Trophoblast cell (in vitro differentiated cells and primary cell): Measurements from ENCODE around the gene PGM2L1.

Experiments used
- DNase-seq, 2 donors: peaks; one replicate each; pipeline ENCODE4 v3.0.0-alpha.2; 2016
- H2AFZ ChIP-seq: 2 replicates; pipeline ENCODE4 v1.6.1; 2013; ENCODE audit warnings: low read length, moderate library complexity, mild to moderate bottlenecking; ENCODE audit not compliant: insufficient read depth, poor library complexity
- H2AK5ac ChIP-seq: 2 replicates; pipeline ENCODE4 v1.6.1; 2013; ENCODE audit warnings: mild to moderate bottlenecking, low read length
- H2BK120ac ChIP-seq: 2 replicates; pipeline ENCODE4 v1.6.1; 2013; ENCODE audit warnings: low read length, mild to moderate bottlenecking, moderate library complexity; ENCODE audit not compliant: insufficient read depth, poor library complexity
- H2BK12ac ChIP-seq: 2 replicates; pipeline ENCODE4 v1.6.1; 2013; ENCODE audit warnings: mild to moderate bottlenecking, low read length, moderate library complexity
- H2BK5ac ChIP-seq: 2 replicates; pipeline ENCODE4 v1.6.1; 2013; ENCODE audit warnings: low read length, low read depth, moderate library complexity, mild to moderate bottlenecking; ENCODE audit not compliant: poor library complexity
- H3K14ac ChIP-seq: 2 replicates; pipeline ENCODE4 v1.6.1; 2013; ENCODE audit warnings: mild to moderate bottlenecking, low read length
- H3K18ac ChIP-seq: 2 replicates; pipeline ENCODE4 v1.6.1; 2013; ENCODE audit warnings: mild to moderate bottlenecking, low read length
- H3K23ac ChIP-seq: 2 replicates; pipeline ENCODE4 v1.6.1; 2013; ENCODE audit warnings: low read length
- H3K27ac ChIP-seq: 2 replicates; pipeline ENCODE4 v1.5.1; 2013; ENCODE audit warnings: low read depth, mild to moderate bottlenecking, inconsistent platforms, low read length, moderate library complexity
- H3K27me3 ChIP-seq: 2 replicates; pipeline ENCODE4 v1.6.1; 2013; ENCODE audit warnings: inconsistent platforms, mild to moderate bottlenecking, low read length, moderate library complexity; ENCODE audit not compliant: insufficient read depth
- H3K36me3 ChIP-seq, 2 experiments: 1 replicate in 1 of 2; 2 replicates in 1 of 2; pipeline ENCODE4 v1.6.1; 2013; ENCODE audit warnings: low read length in 2 of 2, mild to moderate bottlenecking in 2 of 2, moderate library complexity in 1 of 2; ENCODE audit not compliant: insufficient read depth in 2 of 2, control insufficient read depth in 1 of 2
- H3K4ac ChIP-seq: 2 replicates; pipeline ENCODE4 v1.6.1; 2013; ENCODE audit warnings: low read depth, mild to moderate bottlenecking, low read length, moderate library complexity
- H3K4me1 ChIP-seq, 2 experiments: 1 replicate in 1 of 2; 2 replicates in 1 of 2; pipeline ENCODE4 v1.6.1; 2013; ENCODE audit warnings: low read length in 2 of 2, mild to moderate bottlenecking in 2 of 2, moderate library complexity in 1 of 2; ENCODE audit not compliant: insufficient read depth in 2 of 2, control insufficient read depth in 1 of 2
- H3K4me2 ChIP-seq: 2 replicates; pipeline ENCODE4 v1.6.1; 2013; ENCODE audit warnings: inconsistent platforms, mild to moderate bottlenecking, low read length, moderate library complexity
- H3K4me3 ChIP-seq: 2 replicates; pipeline ENCODE4 v1.5.1; 2013; ENCODE audit warnings: mild to moderate bottlenecking, low read depth, low read length, inconsistent platforms
- H3K79me1 ChIP-seq: one replicate; pipeline ENCODE4 v1.6.1; 2013; ENCODE audit warnings: low read length
- H3K79me2 ChIP-seq: 2 replicates; pipeline ENCODE4 v1.6.1; 2013; ENCODE audit warnings: low read length, mild to moderate bottlenecking; ENCODE audit not compliant: control insufficient read depth, insufficient read depth, poor library complexity
- H3K9ac ChIP-seq: 2 replicates; pipeline ENCODE4 v1.6.1; 2013; ENCODE audit warnings: mild to moderate bottlenecking, low read length
- H3K9me3 ChIP-seq: 2 replicates; pipeline ENCODE4 v1.6.1; 2013; ENCODE audit warnings: low read depth, mild to moderate bottlenecking, control low read depth, inconsistent platforms, low read length; ENCODE audit not compliant: insufficient read depth
- H4K12ac ChIP-seq: 2 replicates; pipeline ENCODE4 v1.6.1; 2013; ENCODE audit warnings: low read depth, mild to moderate bottlenecking, low read length, moderate library complexity
- H4K8ac ChIP-seq: 2 replicates; pipeline ENCODE4 v1.6.1; 2013; ENCODE audit warnings: low read depth, mild to moderate bottlenecking, low read length, moderate library complexity
- H4K91ac ChIP-seq: one replicate; pipeline ENCODE4 v1.6.1; 2013; ENCODE audit warnings: low read depth, mild to moderate bottlenecking, low read length, moderate library complexity
- WGBS: extraction: QIAGEN DNeasy Blood & Tissue Kit; methylation state at CpG from one replicate; pipeline ENCODE4 v1.1.7; 2013; ENCODE audit warnings: missing lambda C conversion rate; ENCODE audit not compliant: insufficient read length, insufficient coverage; ENCODE audit errors: extremely low coverage; 5-methylcytosine and 5-hydroxymethylcytosine counted together

Gene PGM2L1

GRCh38 chr11:74288161-74288560 is 110.1 kb downstream of the PGM2L1 start:
- Histone ChIP-seq H3K9ac (no peak overlapping the region), H3K4me1 (no peaks in the 10 kb centered on the region), H3K79me2 (no peaks in the 10 kb centered on the region), H3K23ac (no peak overlapping the region), H2BK120ac (no peak overlapping the region), H2AK5ac (no peak overlapping the region), H3K79me1 (no peaks in the 10 kb centered on the region), H3K4me2 (no peak overlapping the region), H4K12ac (no peak overlapping the region), H3K4ac (no peak overlapping the region), H4K8ac (no peak overlapping the region), H3K9me3 (no peaks in the 10 kb centered on the region), H2BK5ac (no peak overlapping the region), H3K36me3 (no peaks in the 10 kb centered on the region), H3K18ac (no peak overlapping the region), H4K91ac (no peak overlapping the region), H2BK12ac (no peak overlapping the region), H3K4me3 (no peak overlapping the region), H3K27ac (no peak overlapping the region), H3K14ac (no peak overlapping the region), H2AFZ (no peak overlapping the region), H3K27me3 (no peaks in the 10 kb centered on the region)
- no peak for DNase-seq
- no CpG with 5 or more reads among the region's 1 CpG for WGBS

- Histone ChIP-seq H2BK5ac (no peak overlapping the region), H3K79me2 (no peaks in the 10 kb centered on the region), H3K23ac (no peak overlapping the region), H3K18ac (no peak overlapping the region), H3K27ac (no peak overlapping the region), H3K4me1 (no peaks in the 10 kb centered on the region), H3K36me3 (no peaks in the 10 kb centered on the region), H3K4me2 (no peak overlapping the region), H3K14ac (no peak overlapping the region), H2BK120ac (no peak overlapping the region), H2AFZ (no peak overlapping the region), H3K27me3 (no peaks in the 10 kb centered on the region), H3K9me3 (no peaks in the 10 kb centered on the region), H3K9ac (no peak overlapping the region), H4K91ac (no peak overlapping the region), H4K12ac (no peak overlapping the region), H3K79me1 (no peaks in the 10 kb centered on the region), H3K4ac (no peak overlapping the region), H2BK12ac (no peak overlapping the region), H2AK5ac (no peak overlapping the region), H4K8ac (no peak overlapping the region), H3K4me3 (no peak overlapping the region)
- no CpG with 5 or more reads among the region's 2 CpGs for WGBS
- no peak for DNase-seq
Observed at GRCh38 chr11:74284466-74284865, 113.8 kb downstream of the PGM2L1 start.

- Histone ChIP-seq H3K9me3 (no peaks in the 10 kb centered on the region), H3K4me1 (peaks cover 3 to 4% of the 10 kb centered on the region in 2 experiments), H4K91ac (no peak overlapping the region), H2BK120ac (no peak overlapping the region), H4K12ac (no peak overlapping the region), H2AK5ac (no peak overlapping the region), H3K4me2 (no peak overlapping the region), H2BK12ac (no peak overlapping the region), H3K14ac (no peak overlapping the region), H3K18ac (no peak overlapping the region), H3K79me1 (no peaks in the 10 kb centered on the region), H2AFZ (no peak overlapping the region), H3K27ac (no peak overlapping the region), H3K23ac (no peak overlapping the region), H3K36me3 (no peaks in the 10 kb centered on the region), H3K9ac (no peak overlapping the region), H3K4me3 (no peak overlapping the region), H2BK5ac (no peak overlapping the region), H3K79me2 (no peaks in the 10 kb centered on the region), H4K8ac (no peak overlapping the region), H3K27me3 (no peaks in the 10 kb centered on the region), H3K4ac (no peak overlapping the region)
- WGBS = no CpG with 5 or more reads among the region's 3 CpGs
- no peak for DNase-seq
Observed at GRCh38 chr11:74283580-74284180, 114.6 kb downstream of the PGM2L1 start.

- Histone ChIP-seq H3K27me3 (no peaks in the 10 kb centered on the region), H3K18ac (no peak overlapping the region)
Observed at GRCh38 chr11:74282914-74283371, 115.3 kb downstream of the PGM2L1 start.

More at GRCh38 chr11:74282914-74283371, 115.3 kb downstream of the PGM2L1 start:
- no peak overlapping the region for H3K14ac ChIP-seq
- no peak overlapping the region for H3K4me2 ChIP-seq
- no peak overlapping the region for H3K4me3 ChIP-seq
- no peaks in the 10 kb centered on the region for H3K36me3 ChIP-seq
- DNase-seq = no peak
- H4K8ac ChIP-seq = no peak overlapping the region
- no peak overlapping the region for H2BK12ac ChIP-seq
- H4K91ac ChIP-seq = no peak overlapping the region
- no peak overlapping the region for H2BK120ac ChIP-seq
- H3K4me1 ChIP-seq = peaks cover 3 to 5% of the 10 kb centered on the region in 2 experiments
- H3K79me2 ChIP-seq = no peaks in the 10 kb centered on the region
- H3K9me3 ChIP-seq = no peaks in the 10 kb centered on the region
- H3K4ac ChIP-seq = no peak overlapping the region
- no peaks in the 10 kb centered on the region for H3K79me1 ChIP-seq
- H3K9ac ChIP-seq = no peak overlapping the region
- no peak overlapping the region for H2BK5ac ChIP-seq
- no peak overlapping the region for H2AK5ac ChIP-seq
- no peak overlapping the region for H3K23ac ChIP-seq
- no peak overlapping the region for H4K12ac ChIP-seq
- no CpG with 5 or more reads among the region's 5 CpGs for WGBS
- H2AFZ ChIP-seq = no peak overlapping the region
- H3K27ac ChIP-seq = no peak overlapping the region
